Measurements from ENCODE around the gene SERTAD2.

Gene SERTAD2

GRCh38 chr2:64672708-64673107 lies 19.0 kb upstream of the SERTAD2 start:
- no peak for DNase-seq (ENCODE audit: low read depth)

- DNase-seq (ENCODE audit: low read depth): no peak
Measured at GRCh38 chr2:64670047-64670446, 16.3 kb upstream of the SERTAD2 start.

- DNase-seq (ENCODE audit: low read depth): no peak
Measured at GRCh38 chr2:64669288-64669687, 15.6 kb upstream of the SERTAD2 start.

DNA sequence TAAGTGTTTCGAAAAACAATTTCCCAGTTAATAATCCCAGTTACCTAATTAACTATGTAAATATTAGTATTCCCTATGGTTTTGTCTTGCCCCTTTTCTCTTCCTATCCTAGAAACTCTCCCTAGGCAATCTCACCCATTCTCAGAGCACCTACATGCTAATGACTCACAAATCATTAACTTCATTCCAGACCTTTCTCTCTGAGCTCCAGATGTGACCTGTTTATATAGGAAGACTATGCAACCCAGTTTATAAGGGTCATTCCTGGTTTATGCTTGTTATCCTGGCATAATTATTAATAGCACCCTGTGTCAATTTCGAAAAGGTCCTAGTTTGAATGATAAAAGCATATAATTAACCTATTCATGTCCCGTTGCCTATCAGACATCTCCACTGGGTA lies 14.8 kb upstream of the SERTAD2 start:
- DNase-seq (ENCODE audit: low read depth): no peak

DNA sequence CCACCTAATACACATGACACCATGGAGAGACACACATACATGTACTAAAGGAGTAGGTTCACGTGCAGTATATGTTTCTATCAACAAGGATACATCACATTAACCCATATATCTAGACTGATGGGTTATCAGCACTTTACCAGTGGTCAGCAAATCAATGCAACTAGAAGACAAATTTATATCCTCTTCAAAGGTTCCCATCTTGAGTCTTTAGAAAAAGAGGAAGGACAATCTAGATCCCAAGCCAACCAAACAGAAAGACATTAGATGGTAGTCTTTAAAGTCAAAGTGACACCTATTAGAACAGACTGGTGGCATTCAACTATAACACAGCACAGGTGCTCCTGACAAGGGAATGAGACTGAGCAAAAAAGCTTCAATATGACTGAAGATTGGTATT lies 13.8 kb upstream of the SERTAD2 start:
- DNase-seq (ENCODE audit: low read depth): no peak

DNA sequence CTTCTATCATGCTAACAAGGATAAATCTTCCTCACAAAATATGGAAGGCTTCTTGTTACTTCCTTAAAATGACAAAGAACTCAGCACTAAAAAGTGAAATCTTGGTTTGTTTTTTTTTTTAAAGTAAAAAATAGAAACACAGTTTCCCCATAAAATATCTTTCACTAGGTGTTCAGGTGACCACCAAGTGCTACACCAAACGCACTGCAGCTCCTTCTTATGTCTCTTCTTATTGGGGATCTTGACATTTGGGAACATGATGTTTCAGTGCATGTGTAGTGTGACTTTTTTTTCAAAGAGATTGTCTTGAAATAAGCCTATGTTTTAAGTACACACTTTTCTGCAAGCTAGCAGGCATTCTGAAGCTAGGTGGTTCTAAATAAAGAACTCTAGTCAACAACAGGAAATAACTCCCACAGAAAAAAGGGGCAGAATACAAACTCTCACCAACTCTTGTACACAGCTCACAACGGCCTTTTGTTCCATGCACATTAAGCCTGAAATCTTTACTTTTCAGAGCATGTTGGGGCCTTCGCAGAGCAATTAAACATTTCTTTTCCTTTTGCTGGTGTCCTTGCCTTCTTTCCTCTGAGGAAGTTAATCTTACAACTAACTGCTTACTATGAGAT lies 13.2 kb upstream of the SERTAD2 start:
- DNase-seq (ENCODE audit: low read depth): no peak

DNA sequence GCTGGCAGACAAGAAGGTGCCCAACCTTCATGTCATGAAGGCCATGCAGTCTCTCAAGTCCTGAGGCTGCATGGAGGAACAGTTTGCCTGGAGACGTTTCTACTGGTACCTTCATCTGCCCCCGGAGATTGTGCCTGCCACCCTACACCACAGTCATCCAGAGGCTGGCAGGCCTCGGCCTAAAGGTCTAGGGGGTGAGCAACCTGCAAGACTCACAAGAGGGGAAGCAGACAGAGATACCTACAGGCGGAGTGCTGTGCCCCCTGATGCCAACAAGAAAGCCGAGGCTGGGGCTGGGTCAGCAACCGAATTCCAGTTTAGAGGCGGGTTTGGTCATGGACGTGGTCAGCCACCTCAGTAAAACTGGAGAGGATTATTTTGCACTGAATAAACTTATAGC lies 12.0 kb upstream of the SERTAD2 start:
- no peak for DNase-seq (ENCODE audit: low read depth)

DNA sequence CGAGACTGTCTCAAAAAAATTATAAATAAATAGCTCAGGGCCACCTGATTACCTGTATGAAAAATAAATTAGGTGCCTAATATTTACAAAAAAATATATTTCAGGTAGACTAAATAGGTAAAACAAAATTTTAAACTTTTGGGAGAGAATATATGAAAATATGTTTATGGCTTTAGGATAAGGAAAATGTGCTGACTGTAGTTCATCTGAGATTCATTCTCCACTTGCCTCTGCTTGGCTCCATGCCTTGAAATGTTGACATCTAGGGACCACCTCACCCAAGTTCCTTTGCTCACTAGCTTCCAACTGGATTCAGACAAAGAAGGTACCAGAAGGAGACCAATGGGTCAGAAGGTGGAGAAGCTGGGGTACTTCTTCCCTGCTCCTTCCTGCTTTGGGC lies 9.7 kb upstream of the SERTAD2 start:
- DNase-seq (ENCODE audit: low read depth): no peak

DNA sequence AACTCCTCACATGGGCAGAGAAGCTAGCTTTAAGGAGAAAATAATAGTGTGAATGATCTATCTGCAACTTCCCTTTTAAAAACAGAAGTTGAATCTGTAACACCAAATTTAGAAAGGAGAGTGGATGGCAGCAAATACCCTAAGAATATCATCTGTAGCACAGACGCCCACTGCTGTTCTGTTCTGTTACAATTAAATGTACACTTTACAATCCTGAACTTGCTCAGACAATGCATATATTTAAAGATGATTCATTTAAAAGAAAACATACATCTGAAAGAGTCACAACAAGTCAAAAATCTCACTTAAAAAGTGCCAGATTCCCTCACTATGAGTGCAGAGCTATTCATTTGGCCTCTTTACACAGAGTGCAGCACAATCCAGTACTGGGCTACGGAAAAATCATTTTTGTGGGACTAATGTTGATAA lies 8.0 kb upstream of the SERTAD2 start:
- DNase-seq (ENCODE audit: low read depth): no peak

DNA sequence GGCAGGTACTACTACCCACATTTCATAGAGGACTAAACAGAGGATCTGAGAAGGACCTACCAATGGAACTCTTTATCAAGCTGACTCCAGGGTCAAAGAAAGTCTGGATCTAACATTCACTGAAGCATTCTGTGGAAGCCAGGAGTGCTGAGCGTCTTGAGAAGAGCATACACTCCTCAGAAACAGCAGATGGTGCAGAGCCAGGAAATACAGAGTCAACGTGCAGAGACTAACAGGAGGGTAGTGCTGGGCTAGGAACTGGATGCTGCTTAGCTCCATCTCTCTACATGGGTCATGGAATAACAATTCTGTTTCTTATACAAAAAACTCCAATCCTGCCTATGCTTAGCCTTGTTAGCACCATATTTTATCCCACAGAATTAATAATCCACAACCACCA lies 5.5 kb upstream of the SERTAD2 start:
- no peak for DNase-seq (ENCODE audit: low read depth)

GRCh38 chr2:64658269-64658668 lies 4.6 kb upstream of the SERTAD2 start:
- no peak for DNase-seq (ENCODE audit: low read depth)

GRCh38 chr2:64657411-64657810 lies 3.7 kb upstream of the SERTAD2 start:
- no peak for DNase-seq (ENCODE audit: low read depth)

DNA sequence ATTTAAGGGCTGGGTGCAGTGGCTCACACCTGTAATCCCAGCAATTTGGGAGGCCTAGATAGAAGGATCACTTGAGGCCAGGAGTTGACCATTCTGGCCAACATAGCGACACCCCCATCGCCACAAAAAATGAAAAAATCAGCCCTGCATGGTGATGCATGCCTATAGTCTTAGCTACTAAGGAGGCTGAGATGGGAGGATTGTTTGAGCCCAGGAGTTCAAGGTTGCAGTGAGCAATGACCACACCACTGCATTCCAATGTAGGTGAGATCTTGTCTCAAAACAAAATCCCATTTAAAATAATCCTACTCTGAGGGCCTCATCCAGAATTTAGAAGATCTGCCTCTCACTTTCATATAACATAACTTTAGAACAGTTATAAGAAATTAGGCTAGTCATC lies 2.7 kb upstream of the SERTAD2 start:
- DNase-seq (ENCODE audit: low read depth): no peak

GRCh38 chr2:64655873-64656272 lies 2.2 kb upstream of the SERTAD2 start:
- DNase-seq (ENCODE audit: low read depth): no peak

DNA sequence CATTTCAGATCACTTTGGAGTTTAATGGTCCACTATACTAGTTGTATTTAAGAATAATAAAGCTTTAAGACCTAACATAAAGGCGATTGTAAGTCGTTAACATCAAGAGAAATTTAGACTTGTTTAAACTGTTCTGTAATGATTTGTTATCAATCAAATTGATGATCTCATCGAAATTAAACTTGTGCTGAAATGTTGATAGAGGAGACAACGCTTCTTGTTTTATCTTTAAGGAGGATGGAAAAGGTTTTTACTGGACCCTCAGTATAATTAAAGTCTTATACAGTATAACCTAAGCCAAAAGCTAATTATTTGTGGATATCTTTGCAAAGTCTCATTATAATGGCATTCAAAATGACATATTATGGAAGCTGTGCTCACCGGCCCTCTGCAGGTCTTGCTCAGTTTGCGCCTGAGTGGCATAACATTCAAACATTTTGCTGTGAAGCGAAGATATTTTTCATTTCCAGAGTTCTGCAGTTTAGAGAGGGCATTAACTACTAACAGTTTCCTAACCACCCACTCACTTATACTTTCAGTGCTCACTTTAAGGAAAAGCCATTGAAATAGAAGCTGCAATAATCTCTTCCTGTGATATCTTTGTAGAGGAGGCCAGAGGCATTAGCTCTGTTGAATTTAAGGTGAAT lies 1.4 kb upstream of the SERTAD2 start:
- DNase-seq (ENCODE audit: low read depth): no peak

DNA sequence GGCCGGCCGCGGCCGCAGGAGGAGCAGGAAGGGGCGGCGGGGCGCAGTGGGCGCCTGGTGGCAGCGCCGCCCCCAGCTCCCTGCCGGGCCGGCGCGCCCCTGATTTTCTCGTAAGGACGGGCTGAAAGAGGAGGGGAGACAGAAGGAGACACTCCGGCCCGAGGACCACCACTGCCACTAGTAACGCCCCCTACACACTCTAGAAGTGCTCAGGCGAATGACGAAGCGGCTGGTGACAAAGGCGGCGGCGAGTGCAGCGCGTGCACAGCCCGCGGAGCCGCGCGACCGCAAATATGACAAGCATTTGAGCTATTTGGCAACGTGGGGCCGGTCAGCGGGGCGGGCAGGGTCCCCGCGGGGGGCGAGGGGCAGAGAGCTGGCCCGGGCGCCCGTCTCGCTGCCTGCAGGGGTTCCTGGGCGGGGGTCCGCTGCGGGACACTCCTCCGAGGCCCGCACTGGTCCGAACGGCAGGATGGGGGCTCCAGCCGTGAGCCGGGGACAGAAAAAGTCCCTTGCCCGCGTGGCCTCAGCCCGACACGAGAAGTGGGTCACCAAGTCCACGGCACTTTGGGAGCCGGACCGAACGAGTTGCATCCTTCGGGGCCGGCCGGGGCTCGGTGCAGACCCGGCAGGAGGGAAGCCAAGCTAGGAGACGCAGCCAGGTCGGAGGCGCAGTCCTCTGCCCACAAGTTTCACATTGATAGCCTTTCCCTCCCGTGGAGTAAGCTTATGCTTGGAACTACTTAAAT lies 524 bp upstream of the SERTAD2 start:
- DNase-seq (ENCODE audit: low read depth): no peak

DNA sequence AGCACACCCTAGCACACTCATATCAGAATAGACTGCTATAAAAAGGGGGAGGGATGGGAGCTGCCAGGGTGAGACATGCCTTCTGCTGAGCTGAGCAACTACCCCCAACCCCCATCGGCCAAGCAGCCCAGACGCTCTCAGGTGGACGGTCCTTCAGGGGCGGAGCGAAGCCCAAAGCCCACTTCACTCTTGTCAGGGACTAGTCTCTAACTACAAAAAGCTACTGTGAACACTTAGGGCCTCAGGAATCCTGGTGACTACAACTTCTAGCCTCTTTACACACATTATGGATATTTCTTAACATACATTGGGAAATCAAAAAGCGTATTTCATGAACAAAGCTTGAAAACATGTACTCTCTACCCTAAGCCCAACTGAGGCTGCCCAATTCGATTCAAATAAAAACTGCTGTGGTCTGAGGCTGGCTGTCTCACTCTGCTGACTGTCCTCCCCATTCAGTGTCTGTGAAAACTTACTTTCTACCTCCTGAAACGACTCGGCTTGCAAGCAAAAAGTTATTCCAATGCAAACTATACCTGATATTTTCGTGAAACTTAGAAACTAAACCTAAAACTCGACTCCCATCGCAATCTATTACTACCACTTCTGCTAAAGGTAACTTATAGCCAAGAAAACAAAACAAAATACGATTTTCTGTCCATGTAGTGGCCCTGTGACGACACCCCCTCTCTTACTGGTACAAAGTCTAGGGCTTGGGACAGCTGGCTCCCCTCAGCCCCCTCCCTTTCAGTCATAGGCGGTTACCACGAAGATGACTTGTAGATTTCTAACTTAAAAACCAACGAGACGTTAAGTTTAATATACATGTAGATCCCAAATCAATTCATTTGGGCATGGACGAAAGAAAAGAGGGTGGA lies 1.2 kb downstream of the SERTAD2 start:
- no peak for DNase-seq (ENCODE audit: low read depth)

GRCh38 chr2:64651590-64651989 lies 2.1 kb downstream of the SERTAD2 start:
- no peak for DNase-seq (ENCODE audit: low read depth)

GRCh38 chr2:64650722-64651338 lies 2.9 kb downstream of the SERTAD2 start:
- DNase-seq (ENCODE audit: low read depth): no peak

GRCh38 chr2:64650296-64650695 lies 3.4 kb downstream of the SERTAD2 start:
- no peak for DNase-seq (ENCODE audit: low read depth)

GRCh38 chr2:64649626-64650025 lies 4.1 kb downstream of the SERTAD2 start:
- DNase-seq (ENCODE audit: low read depth): no peak

DNA sequence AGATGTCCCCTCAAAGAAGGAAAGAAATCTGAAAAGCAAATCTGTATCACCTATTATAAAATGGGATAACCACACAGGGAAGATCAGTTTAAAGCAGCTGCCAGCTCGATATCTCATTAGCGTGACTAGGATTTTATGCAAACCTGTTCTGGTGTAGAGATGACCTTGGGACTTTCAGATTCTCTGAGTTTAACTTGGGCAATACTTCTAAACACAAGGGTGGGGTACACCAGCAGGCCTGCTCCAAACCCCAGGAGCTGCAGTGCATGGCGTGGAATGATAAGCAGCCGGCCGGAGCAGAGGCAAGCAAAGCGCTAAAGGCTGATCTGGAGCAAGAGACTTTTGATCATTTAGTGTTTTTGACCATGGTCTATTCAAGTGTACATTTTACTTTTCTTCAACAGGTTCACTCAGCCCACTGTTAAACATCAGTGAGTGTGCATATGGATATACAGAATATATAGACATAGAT lies 4.7 kb downstream of the SERTAD2 start:
- DNase-seq (ENCODE audit: low read depth): no peak

Measured in non-pigmented ciliary epithelial cell (primary cell).